COLO668 (cell line): ENCODE data around the gene NCKAP5.
"Not testable (repeated sequence)": the region's sequence is repeated elsewhere in the genome, so short reads cannot be mapped to it uniquely, and the experiment has no call there.

Experiments
- DNase-seq: peaks from one replicate; lab custom pipeline; 2025; ENCODE audit not compliant: unreplicated experiment; lab: John Stamatoyannopoulos, UW

Gene NCKAP5

DNA sequence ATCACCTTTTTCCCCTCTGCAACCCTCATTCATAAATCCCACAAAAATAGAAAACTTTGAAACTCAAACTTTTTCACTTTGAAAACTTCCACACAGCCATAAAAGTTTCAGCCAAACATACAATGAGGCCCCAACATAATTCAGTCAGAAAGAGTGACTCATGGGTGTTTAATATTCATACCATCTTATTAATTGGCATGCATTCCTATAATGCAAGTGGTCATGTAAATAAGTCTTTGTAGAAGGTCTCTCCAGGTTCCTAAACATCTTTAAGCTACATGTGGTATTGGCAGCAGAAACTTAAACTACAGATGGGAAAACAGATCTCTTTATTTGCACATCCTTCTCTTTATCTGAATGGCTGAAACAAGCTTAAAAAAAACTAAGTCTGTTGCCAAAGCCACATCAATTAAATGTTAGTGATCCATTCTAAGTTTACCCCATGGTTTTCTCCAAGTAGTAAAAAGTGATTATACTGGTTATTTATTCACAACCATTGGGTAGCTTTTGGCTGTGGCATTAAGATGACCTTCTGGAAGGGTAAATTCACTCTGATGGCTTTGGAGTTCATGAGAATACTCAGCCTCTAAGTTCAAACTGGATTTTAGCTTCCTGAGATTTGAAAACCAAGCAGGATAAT lies 828.1 kb downstream of the NCKAP5 start:
- no peak for DNase-seq

DNA sequence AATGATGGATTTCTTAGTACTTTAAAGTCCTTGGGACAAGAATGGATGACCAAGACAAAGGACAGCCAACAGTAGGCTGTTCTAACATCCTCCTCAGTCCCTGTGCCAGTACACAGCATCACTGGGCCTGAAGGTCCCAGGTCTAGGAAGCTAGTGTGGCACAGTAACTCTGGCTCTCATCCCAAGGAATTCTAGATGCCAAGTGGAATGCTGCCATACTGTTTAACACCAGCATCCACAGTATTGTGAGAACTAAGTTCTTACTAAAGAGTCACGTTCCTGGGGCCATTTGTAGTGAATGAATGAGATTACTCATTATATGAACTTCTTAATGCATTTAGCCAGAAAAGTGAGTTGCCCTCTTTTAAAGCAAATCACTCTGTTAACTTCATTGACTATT lies 830.0 kb downstream of the NCKAP5 start:
- DNase-seq: no peak

DNA sequence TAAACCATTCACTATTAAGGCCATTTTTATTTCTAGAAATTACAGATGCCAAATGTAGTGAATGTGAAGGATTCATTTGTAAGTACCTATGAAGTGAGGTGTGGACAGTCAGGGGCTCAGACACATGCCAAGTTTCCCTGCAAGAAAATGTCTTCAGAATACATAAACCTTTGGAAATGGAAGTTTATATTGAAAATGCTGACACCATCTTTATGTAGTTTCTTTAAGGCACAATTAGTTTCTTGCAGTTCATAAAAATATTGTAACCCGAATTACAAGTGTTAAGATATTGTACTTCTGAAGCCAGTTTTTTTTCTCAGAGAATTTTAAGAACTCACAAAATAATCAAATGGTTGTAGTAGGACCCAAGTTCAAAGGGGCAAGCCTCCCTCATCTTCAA lies 832.2 kb downstream of the NCKAP5 start:
- no peak for DNase-seq

DNA sequence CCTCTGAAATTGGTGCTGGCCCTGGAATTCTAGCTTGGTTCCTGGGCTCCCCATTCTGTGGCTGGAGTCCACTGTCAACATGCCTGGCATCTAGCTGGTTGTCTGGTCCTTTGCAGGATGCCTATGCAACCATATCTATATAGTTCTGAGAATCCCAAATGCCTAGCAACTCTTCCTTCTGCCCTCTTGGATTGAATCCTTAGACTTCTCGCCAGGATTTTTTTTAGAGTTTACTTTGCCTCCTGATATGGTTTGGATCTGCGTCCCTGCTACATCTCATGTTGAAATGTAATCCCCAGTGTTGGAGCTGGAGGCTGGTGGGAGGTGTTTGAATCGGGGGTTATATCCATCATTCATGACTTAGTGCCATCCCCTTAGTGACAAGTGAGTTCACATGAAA lies 833.3 kb downstream of the NCKAP5 start:
- no peak for DNase-seq

DNA sequence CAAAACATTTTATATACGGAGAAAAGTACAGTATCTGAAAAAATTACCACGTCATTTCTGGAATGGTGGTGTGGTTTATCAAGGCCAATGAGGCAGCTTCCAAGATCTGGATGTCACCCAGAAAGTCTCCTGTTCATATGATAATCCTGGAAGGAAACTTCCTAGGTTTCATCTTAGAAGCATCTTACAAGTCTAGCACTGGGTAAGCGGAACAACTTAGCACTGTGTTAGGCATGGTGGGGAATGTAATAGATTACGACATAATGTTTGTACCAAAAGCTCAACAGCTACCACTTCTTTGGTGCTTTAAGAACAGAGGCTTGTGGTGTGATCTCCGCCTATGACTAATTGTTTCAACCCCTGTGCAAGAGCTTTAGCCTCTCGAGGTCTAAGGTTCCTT lies 835.2 kb downstream of the NCKAP5 start:
- DNase-seq: no peak

DNA sequence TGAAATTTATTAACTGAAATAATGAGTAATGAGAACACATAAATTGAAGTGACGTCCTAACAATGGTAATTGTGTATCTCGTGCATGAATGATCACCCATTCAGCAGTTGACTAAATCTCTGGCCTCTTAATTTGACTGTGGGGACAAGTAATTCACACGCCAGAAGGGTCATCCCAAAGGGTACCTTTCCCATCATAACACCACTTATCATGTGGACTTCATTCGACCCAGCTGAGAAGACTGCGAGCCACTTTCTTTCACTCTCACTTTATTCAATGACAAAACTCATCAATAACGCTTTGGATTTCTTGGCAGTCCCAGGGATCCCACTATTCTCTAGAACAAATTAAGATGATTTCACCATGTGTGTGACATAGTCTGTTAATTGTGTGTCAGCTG lies 835.6 kb downstream of the NCKAP5 start:
- no peak for DNase-seq

DNA sequence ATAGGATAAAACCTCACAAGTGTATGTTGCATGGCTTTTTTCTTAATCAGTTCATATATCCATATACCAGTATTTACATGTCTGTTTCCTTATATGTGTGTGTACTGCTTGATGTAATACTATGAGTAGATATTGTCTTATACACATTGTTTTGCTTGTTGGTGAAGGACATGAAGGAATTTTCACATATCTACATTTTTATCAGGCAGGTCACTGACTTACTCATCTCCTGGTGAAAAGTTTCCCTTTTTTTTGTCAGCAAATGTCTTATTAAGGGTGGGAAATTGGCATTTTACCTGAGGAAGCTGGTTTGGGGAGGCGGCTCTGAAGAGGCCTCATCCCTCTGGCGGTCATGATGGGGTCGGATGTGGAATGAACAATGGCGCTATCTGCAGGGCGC lies 836.8 kb downstream of the NCKAP5 start:
- no peak for DNase-seq

DNA sequence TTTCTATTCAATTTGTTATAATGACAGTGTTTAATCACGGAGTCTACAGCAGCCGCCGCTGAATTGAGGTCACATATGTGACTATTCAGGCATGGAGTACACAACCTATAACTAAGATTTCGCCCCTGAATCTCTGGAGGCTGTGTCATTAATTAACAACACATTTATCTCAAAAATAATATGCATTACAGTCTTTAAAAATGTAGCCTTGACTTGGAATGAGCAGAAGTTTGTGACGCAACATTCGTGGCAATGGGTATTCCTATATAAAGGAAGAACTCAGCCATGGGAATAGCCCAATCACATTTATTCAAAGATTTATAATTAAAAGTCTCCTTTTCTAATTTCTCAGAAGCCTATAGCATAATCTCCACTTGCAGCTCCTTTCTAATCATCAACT lies 837.7 kb downstream of the NCKAP5 start:
- no peak for DNase-seq

DNA sequence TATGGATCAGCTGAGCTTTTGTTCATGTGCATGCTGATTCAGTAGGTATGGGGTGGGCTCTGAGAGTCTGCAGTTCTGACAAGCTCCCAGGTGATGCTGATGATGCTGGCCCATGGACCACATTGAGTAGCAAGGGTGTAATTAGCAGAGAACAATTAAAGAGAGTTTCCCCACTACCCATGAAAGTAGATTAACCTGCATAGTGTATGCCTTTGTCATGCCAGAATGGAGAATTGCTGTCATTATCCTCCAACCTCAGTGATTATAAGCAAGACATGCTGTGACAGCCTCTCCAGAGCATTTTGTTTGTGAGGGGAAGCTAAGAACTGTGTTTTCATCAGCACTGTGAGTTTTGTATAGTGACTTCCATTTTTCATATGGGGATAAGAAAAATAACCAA lies 838.7 kb downstream of the NCKAP5 start:
- no peak for DNase-seq

DNA sequence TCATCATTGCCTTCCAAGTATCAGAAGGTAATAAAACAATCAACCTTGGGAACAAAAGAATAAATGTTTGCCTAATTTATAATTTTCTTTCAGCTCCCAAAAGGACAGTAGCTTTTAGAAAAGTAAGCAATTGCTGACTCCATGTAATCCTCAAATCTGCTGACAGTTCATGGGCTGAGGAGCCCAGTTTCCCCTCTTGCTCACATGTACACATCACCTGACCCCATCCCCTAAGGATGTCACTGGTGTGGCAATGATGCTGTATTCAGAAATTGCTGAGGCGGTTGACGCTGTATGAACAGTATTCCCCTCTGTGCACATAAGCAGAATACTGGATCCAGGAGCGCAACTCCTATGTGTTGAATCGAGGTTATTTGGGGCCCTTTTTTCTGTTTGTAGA lies 842.1 kb downstream of the NCKAP5 start:
- no peak for DNase-seq

DNA sequence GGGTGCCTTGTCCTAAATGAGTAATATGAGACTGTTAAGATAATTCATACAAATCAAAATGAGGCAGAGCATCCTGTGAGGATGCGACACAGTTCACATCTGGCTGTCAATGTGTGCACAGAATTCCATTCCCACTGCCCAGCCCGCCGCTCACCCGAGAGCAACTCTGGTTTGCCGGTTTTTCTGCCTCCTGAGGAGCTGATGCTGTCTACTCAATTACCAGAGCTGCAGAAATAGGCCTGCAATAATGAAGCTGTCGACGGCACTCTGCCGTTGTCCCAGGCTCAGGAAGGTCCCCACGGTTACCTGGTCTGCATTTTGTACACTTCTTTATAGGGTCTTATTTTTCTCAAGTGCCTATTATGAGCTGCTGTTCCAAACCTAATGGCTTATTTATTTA lies 842.5 kb downstream of the NCKAP5 start:
- no peak for DNase-seq

DNA sequence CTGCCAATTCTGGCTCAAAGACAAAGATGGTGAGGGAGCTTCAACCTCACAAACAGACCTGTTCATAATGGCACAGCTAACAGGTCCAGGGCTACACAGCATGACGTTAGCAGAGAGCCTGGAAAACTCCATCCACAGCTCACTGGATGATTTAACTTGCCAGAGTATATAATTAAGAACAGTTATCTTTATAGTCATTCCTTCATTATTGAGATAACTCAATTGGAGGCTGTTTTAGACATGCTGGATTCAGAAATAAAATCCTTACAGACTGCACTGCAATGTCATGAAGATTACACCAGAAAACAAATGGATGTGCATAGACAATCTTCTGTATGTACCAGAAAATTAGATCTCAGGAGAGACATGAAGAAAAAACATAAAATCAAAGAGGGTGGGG lies 843.1 kb downstream of the NCKAP5 start:
- DNase-seq: no peak

DNA sequence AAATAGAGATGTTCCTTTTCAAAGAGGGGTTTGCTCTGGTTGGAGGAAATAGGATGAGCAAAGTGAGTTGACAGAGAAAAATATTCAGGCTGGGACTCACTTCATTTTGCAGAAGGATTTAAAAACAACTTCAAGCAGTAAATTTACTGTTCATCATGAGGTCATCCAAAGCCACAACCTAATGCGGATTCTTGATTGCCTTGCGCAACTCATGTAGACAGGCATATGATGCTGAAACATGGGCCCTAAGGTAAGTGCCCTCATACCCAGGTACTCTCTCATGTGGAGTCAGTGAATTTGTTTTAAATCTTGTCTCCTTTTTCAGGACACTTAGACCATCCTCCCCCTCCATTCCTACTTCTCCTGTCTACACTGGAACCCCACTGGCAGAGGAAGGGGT lies 846.3 kb downstream of the NCKAP5 start:
- no peak for DNase-seq

DNA sequence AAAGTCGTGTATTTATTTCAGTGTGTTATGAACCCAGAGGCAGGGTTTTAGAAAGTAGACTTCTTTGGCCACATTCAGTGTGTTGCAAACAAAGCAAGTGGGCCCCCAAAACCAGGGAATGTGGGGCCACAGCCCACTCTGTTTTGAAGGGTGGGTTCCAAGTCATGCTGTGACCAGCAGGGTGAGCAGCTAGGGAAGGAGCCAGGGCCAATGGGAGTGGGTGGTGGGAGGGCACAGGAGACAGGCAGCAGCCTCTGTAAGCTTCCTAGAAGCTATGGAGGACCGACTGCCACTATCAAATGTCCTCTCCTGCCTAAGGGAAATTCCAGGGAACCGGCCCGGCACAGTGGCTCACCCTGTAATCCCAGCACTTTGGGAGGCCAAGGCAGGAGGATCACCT lies 847.9 kb downstream of the NCKAP5 start:
- no peak for DNase-seq

DNA sequence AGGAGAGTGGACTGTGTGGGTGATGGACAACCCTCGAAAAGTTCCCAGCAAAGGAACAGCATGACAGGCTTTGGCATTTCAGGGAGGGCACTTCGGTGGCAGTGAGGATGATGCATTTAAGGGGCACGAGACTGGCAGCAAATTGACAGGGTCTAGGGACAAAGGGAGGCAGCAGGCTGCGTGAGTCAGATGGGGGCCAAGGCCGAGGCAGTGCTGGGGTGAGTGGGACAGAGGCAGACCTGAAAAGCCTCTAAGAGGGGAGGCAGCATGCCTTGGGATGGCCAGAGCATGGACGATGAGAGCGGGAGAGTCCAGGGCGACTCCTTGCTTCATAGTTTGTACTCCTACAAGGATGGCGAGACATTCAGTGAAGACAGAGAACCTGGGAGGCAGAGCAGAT lies 848.8 kb downstream of the NCKAP5 start:
- DNase-seq: no peak

DNA sequence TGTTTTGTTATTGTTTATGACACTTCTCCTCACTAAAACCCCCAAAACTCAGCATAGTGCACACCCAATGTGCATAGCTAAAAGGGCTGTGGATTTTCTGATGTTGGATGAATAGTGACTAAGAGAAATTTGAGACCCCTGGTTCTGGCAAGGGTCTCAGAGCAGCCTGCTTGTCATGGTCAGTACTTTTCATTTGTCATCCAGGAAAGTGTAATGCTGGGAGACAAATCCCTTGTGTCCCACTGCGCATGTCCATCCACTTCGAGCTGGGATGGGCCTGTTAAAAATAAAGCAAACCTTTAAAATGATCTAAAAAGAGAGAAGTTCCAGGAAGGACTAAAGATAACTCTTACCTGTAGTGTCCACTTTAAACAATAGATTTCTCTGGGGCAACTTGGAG lies 851.3 kb downstream of the NCKAP5 start:
- DNase-seq: no peak

DNA sequence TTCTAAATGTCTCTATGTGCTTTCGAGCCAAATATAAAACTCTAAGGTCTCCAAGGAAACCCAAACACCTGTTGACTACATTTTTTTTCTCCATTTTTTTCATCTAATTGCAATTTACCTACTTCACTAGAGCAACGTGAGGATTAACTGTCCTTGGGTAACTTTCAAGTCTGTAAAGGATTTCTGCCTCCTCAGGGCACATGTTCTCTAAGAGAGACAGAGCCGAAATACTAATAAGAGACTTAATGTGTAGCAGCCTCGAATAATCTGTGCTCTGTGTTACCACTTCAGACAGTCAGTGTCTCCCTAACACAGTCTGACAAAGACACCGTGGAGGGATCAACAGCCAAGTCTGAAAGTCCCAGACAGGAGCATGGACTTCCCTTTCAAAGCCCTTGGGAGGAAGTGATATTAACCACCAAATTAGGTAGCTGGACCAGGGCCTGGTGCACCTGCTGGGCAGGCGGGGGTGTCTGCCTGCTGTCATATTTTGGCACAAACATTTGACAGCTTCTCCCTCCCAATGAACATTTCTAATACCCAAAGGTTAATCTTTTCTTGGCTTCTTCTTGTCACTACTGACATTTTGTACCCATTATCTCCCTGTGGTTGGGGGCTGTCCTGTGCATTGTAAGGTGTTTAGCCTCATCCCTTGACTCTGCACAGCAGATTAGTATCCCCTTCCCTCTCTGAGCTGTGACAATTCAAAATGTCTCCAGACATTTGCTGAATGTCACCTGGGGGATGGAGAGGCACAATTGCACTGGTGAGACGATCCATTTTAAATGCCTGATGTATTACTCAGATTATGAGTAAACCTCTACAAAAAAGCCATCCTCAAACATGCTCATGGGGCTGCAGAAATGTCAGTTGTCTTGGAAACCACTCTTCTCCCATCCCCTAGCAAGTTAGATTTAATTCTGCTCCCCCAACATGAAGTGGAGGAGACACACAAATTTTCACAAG lies 852.6 kb downstream of the NCKAP5 start:
- no peak for DNase-seq

DNA sequence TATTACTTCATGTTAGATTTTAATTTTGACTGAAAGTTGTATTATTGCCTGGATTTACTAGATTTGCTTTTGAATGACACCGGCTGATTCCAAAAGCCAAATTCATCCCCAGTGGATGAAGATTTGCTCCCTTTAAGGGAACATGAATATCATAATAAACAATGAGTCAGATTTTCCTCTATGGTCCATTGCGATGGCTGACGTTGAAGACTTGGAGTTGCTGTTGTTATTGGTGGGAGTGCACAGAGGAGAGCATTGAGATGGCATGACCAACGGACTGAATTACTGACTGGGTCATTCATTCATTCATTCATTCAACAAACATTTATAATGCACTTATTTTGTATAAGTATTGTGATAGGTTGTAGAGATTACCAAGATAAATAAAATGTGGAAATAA lies 864.9 kb downstream of the NCKAP5 start:
- DNase-seq: no peak

DNA sequence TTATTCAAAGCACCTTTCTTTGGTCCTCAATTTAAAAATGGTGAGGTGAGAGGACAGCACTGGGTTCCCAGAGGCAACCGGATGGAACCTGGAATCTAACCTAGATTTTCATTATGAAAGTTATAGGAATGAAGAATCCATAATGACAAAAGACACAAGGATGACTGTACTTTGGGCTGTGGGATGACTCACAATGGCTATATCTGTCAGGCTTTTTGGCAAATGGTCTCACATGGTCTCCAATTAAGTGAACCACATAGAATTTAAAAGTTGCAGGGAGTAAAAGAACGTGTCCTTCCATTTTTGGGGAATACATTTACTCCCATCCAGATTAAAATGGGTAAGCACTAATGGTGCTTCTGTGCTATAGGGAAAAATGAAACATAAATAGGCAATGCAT lies 866.5 kb downstream of the NCKAP5 start:
- no peak for DNase-seq

DNA sequence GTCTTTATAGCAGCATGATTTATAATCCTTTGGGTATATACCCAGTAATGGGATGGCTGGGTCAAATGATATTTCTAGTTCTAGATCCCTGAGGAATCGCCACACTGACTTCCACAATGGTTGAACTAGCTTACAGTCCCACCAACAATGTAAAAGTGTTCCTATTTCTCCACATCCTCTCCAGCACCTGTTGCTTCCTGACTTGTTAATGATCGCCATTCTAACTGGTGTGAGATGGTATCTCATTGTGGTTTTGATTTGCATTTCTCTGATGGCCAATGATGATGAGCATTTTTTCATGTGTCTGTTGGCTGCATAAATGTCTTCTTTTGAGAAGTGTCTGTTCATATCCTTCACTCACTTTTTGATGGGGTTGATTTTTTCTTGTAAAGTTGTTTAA lies 868.5 kb downstream of the NCKAP5 start:
- not testable (repeated sequence) for DNase-seq

DNA sequence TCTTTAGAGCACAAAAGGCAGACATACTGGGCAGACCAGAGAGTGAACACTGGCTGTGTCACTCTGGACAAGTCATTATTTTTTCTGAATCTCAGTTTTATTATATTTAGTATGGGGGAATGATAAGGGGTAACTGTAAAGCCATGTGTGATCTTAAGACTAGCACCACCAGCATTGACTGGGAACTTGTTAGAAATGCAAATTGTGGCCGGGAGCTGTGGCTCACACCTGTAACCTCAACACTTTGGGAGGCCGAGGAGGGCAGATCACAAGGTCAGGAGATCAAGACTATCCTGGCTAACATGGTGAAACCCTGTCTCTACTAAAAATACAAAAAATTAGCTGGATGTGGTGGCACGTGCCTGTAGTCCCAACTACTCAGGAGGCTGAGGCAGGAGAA lies 869.9 kb downstream of the NCKAP5 start:
- DNase-seq: not testable (repeated sequence)

DNA sequence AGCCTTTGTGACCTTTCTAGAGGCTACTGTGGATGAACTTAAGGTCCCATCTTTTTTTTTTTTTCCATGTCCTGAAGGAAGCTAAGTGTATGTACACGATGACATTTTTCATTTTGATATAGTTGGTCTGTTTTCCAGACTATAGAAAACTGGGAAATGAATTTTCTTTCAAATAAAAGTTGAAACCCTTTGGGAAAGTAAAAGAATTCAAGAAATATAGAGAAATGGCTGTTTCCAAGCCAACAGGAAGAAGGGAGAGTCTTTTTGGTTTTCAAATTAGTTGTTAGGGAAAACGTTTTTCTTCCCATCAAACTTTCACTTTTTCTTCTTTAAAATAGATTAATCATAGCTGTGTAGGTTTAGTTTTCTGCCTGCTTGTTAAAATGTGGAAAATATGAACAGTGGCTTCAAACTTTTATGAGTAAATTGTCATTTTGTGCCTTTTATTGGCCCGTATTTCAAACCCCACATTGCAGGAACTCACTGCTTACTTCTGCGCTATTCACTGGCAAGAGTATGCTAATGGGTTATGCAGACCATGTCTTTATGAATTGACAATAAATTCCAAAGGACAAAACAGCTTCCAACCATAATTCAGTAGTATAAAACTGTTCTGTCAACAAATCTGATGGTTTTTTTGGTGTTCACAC lies 870.6 kb downstream of the NCKAP5 start:
- DNase-seq: no peak
